Endothelial cell of umbilical vein (primary cell): ENCODE measurements around the gene RNPEPL1.

Experiments used
- EZH2 ChIP-seq: IDR thresholded peaks from 2 replicates; pipeline ENCODE4 v1.6.1; 2012; ENCODE audit warnings: borderline replicate concordance, low read depth, mild to moderate bottlenecking, moderate library complexity, low read length, inconsistent platforms; ENCODE audit not compliant: severe bottlenecking
- GATA2 ChIP-seq: IDR thresholded peaks from 2 replicates; pipeline ENCODE4 v1.7.0; 2011; ENCODE audit warnings: low read depth, mild to moderate bottlenecking, moderate library complexity, mixed read lengths, low read length; ENCODE audit not compliant: insufficient read length, insufficient read depth
- JUN ChIP-seq: IDR thresholded peaks from 2 replicates; pipeline ENCODE4 v1.6.1; 2011; ENCODE audit warnings: borderline replicate concordance, low read depth; ENCODE audit not compliant: insufficient read length, insufficient read depth
- MYC ChIP-seq: IDR thresholded peaks from one replicate; pipeline ENCODE4 v1.6.1; 2011; ENCODE audit warnings: mild to moderate bottlenecking, low read depth, low read length
- POLR2A ChIP-seq: IDR thresholded peaks from 2 replicates; pipeline ENCODE4 v1.6.1; 2012; ENCODE audit warnings: low read depth, mild to moderate bottlenecking, control low read depth, low read length
- POLR2AphosphoS5 ChIP-seq: IDR thresholded peaks from 2 replicates; pipeline ENCODE4 v1.6.1; 2012; ENCODE audit warnings: low read depth, mild to moderate bottlenecking, control low read depth, low read length, moderate library complexity; ENCODE audit not compliant: insufficient read depth
- TF ChIP-seq, protein P1 (sequence below), 2 donors: IDR thresholded peaks; 1 replicate in 1 of 2; 2 replicates in 1 of 2; pipeline ENCODE4 v1.5.1; 2011; ENCODE audit warnings: low read length in 2 of 2, mild to moderate bottlenecking in 2 of 2, moderate library complexity in 2 of 2, control low read depth in 1 of 2, inconsistent platforms in 1 of 2, low read depth in 1 of 2; ENCODE audit not compliant: insufficient read depth in 1 of 2; ENCODE audit errors: extremely low read depth in 1 of 2
- TF ChIP-seq, protein P2 (sequence below): IDR thresholded peaks from 2 replicates; pipeline ENCODE4 v1.6.1; 2011; ENCODE audit not compliant: insufficient read depth, insufficient read length

DNA sequence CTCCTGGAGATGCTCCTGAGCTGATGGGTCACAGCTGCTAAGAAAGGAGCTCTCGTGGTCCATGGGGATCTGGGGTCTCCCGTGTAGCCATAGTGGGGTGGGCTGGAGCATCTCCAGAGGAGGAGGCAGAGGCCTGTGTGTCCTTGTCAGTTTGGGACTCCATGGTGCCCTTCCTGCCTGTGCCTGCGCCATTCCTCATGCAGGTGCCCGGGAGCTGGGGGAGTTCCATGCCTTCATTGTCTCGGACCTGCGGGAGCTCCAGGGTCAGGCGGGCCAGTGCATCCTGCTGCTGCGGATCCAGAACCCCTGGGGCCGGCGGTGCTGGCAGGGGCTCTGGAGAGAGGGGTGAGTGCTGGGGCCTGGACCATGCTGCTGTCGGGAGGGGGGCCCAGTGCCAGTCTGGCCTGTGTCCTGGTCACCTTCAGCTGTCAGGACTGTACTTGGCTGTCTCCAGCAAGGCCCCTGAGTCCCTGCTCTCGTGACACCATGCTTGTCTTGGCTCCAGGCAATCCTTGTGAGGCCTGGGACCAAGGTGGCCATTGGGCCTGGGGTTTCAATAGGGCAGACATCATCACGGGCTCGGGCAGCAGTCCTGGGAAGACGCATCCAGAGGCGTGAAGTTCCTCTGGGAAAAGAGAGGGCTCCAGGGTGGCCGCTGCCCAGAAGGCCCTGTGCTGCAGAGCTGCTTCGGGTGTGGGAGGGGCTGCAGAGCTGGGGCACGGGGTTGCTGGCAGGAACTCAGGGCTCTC is 25.6 kb downstream of the RNPEPL1 start:
- TF ChIP-seq, protein P1, sequence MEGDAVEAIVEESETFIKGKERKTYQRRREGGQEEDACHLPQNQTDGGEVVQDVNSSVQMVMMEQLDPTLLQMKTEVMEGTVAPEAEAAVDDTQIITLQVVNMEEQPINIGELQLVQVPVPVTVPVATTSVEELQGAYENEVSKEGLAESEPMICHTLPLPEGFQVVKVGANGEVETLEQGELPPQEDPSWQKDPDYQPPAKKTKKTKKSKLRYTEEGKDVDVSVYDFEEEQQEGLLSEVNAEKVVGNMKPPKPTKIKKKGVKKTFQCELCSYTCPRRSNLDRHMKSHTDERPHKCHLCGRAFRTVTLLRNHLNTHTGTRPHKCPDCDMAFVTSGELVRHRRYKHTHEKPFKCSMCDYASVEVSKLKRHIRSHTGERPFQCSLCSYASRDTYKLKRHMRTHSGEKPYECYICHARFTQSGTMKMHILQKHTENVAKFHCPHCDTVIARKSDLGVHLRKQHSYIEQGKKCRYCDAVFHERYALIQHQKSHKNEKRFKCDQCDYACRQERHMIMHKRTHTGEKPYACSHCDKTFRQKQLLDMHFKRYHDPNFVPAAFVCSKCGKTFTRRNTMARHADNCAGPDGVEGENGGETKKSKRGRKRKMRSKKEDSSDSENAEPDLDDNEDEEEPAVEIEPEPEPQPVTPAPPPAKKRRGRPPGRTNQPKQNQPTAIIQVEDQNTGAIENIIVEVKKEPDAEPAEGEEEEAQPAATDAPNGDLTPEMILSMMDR (IDR thresholded peaks at IDR 0.05; ENCODE audit: extremely low read depth in 1 of 2, insufficient read depth in 1 of 2, low read depth in 1 of 2, low read length in 2 of 2) = no peak
- no peak for TF ChIP-seq POLR2A
- TF ChIP-seq EZH2 = no peak
- no peak for TF ChIP-seq POLR2AphosphoS5
- TF ChIP-seq, protein P2, sequence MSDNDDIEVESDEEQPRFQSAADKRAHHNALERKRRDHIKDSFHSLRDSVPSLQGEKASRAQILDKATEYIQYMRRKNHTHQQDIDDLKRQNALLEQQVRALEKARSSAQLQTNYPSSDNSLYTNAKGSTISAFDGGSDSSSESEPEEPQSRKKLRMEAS = no peak
- TF ChIP-seq GATA2 = no peak
- no peak for TF ChIP-seq MYC
- no peak for TF ChIP-seq JUN
